ENCODE results near the gene SRXN1.

The SRXN1 gene

GRCh38 chr20:684676-685319 lies 31.8 kb upstream of the SRXN1 start:
- no peak overlapping the region for H3K4me3 Mint-ChIP-seq
- no peaks in the 10 kb centered on the region for H3K36me3 Mint-ChIP-seq (ENCODE audit: low read depth)
- DNase-seq (ENCODE audit: low spot score), result no peak
- no peak overlapping the region for H3K27ac Mint-ChIP-seq
- H3K9me3 Mint-ChIP-seq, result no peaks in the 10 kb centered on the region
- no peaks in the 10 kb centered on the region for H3K4me1 Mint-ChIP-seq (ENCODE audit: low read depth)
- H3K27me3 Mint-ChIP-seq (ENCODE audit: low read depth), result peaks cover 4% of the 10 kb centered on the region

GRCh38 chr20:682123-682522 lies 29.1 kb upstream of the SRXN1 start:
- Mint-ChIP-seq H3K4me3 (no peak overlapping the region), H3K27ac (no peak overlapping the region), H3K4me1 (ENCODE audit: low read depth) (no peaks in the 10 kb centered on the region), H3K36me3 (ENCODE audit: low read depth) (no peaks in the 10 kb centered on the region), H3K9me3 (no peaks in the 10 kb centered on the region), H3K27me3 (ENCODE audit: low read depth) (peaks cover 12% of the 10 kb centered on the region)
- DNase-seq (ENCODE audit: low spot score), result no peak

GRCh38 chr20:680638-681187 lies 27.7 kb upstream of the SRXN1 start:
- Mint-ChIP-seq H3K36me3 (ENCODE audit: low read depth) (no peaks in the 10 kb centered on the region), H3K4me1 (ENCODE audit: low read depth) (peaks cover 2% of the 10 kb centered on the region), H3K27ac (no peak overlapping the region), H3K9me3 (no peaks in the 10 kb centered on the region), H3K27me3 (ENCODE audit: low read depth) (peaks cover 17% of the 10 kb centered on the region), H3K4me3 (no peak overlapping the region)
- no peak for DNase-seq (ENCODE audit: low spot score)

- no peak for DNase-seq (ENCODE audit: low spot score)
- Mint-ChIP-seq H3K9me3 (no peaks in the 10 kb centered on the region), H3K27me3 (ENCODE audit: low read depth) (peaks cover 38% of the 10 kb centered on the region), H3K36me3 (ENCODE audit: low read depth) (no peaks in the 10 kb centered on the region), H3K27ac (no peak overlapping the region), H3K4me1 (ENCODE audit: low read depth) (peaks cover 2% of the 10 kb centered on the region), H3K4me3 (no peak overlapping the region)
These were observed 25.0 kb upstream of the SRXN1 start for GRCh38 chr20:677957-678356.

GRCh38 chr20:676967-677366 lies 24.0 kb upstream of the SRXN1 start:
- H3K27ac Mint-ChIP-seq, result no peak overlapping the region
- peaks cover 2% of the 10 kb centered on the region for H3K4me1 Mint-ChIP-seq (ENCODE audit: low read depth)
- no peaks in the 10 kb centered on the region for H3K36me3 Mint-ChIP-seq (ENCODE audit: low read depth)
- H3K9me3 Mint-ChIP-seq, result no peaks in the 10 kb centered on the region
- DNase-seq (ENCODE audit: low spot score), result no peak
- H3K27me3 Mint-ChIP-seq (ENCODE audit: low read depth), result peaks cover 44% of the 10 kb centered on the region
- no peak overlapping the region for H3K4me3 Mint-ChIP-seq

- Mint-ChIP-seq H3K9me3 (no peaks in the 10 kb centered on the region), H3K27ac (no peak overlapping the region), H3K4me3 (no peak overlapping the region)
These were observed 23.4 kb upstream of the SRXN1 start for GRCh38 chr20:676315-676937.

GRCh38 chr20:675453-676314 lies 22.7 kb upstream of the SRXN1 start, which contains the start of gene SCRT2:
Gene SCRT2, minus strand, starts transcription at chr20:675802. Its CDS starts 201 bp downstream, at chr20:675601.
- Mint-ChIP-seq H3K4me3 (no peak within 1 kb of the TSS), H3K36me3 (ENCODE audit: low read depth) (no peaks in the 10 kb centered on the region), H3K9me3 (no peaks in the 10 kb centered on the region), H3K27ac (no peak within 1 kb of the TSS), H3K4me1 (ENCODE audit: low read depth) (peaks cover 2% of the 10 kb centered on the region), H3K27me3 (ENCODE audit: low read depth) (peaks cover 54% of the 10 kb centered on the region)
- peak; percentile 66 for DNase-seq (ENCODE audit: low spot score)

More at GRCh38 chr20:676315-676937, 23.4 kb upstream of the SRXN1 start:
- no peak for DNase-seq (ENCODE audit: low spot score)
- Mint-ChIP-seq H3K4me1 (ENCODE audit: low read depth) (peaks cover 2% of the 10 kb centered on the region), H3K36me3 (ENCODE audit: low read depth) (no peaks in the 10 kb centered on the region), H3K27me3 (ENCODE audit: low read depth) (peaks cover 47% of the 10 kb centered on the region)

GRCh38 chr20:675033-675452 lies 22.0 kb upstream of the SRXN1 start:
- no peaks in the 10 kb centered on the region for H3K36me3 Mint-ChIP-seq (ENCODE audit: low read depth)
- H3K9me3 Mint-ChIP-seq, result no peaks in the 10 kb centered on the region
- no peak for DNase-seq (ENCODE audit: low spot score)
- peaks cover 2% of the 10 kb centered on the region for H3K4me1 Mint-ChIP-seq (ENCODE audit: low read depth)
- H3K27me3 Mint-ChIP-seq (ENCODE audit: low read depth), result peaks cover 57% of the 10 kb centered on the region
- H3K27ac Mint-ChIP-seq, result no peak overlapping the region
- H3K4me3 Mint-ChIP-seq, result no peak overlapping the region

GRCh38 chr20:673603-674001 lies 20.6 kb upstream of the SRXN1 start:
- Mint-ChIP-seq H3K4me3 (no peak overlapping the region), H3K9me3 (no peaks in the 10 kb centered on the region), H3K36me3 (ENCODE audit: low read depth) (no peaks in the 10 kb centered on the region), H3K4me1 (ENCODE audit: low read depth) (peaks cover 2% of the 10 kb centered on the region), H3K27me3 (ENCODE audit: low read depth) (peaks cover 57% of the 10 kb centered on the region), H3K27ac (no peak overlapping the region)
- DNase-seq (ENCODE audit: low spot score), result no peak

- H3K4me3 Mint-ChIP-seq, result no peak overlapping the region
- no peak for DNase-seq (ENCODE audit: low spot score)
- H3K27ac Mint-ChIP-seq, result no peak overlapping the region
- H3K4me1 Mint-ChIP-seq (ENCODE audit: low read depth), result peaks cover 2% of the 10 kb centered on the region
- H3K36me3 Mint-ChIP-seq (ENCODE audit: low read depth), result no peaks in the 10 kb centered on the region
- H3K9me3 Mint-ChIP-seq, result no peaks in the 10 kb centered on the region
- peaks cover 57% of the 10 kb centered on the region for H3K27me3 Mint-ChIP-seq (ENCODE audit: low read depth)
These were observed 20.1 kb upstream of the SRXN1 start for GRCh38 chr20:672963-673602.

- Mint-ChIP-seq H3K27ac (no peak overlapping the region), H3K36me3 (ENCODE audit: low read depth) (no peaks in the 10 kb centered on the region), H3K9me3 (no peaks in the 10 kb centered on the region), H3K4me3 (no peak overlapping the region), H3K27me3 (ENCODE audit: low read depth) (peaks cover 59% of the 10 kb centered on the region), H3K4me1 (ENCODE audit: low read depth) (peaks cover 2% of the 10 kb centered on the region)
- no peak for DNase-seq (ENCODE audit: low spot score)
These were observed 18.4 kb upstream of the SRXN1 start for GRCh38 chr20:671252-672030.

GRCh38 chr20:669573-669972 lies 16.6 kb upstream of the SRXN1 start:
- no peaks in the 10 kb centered on the region for H3K9me3 Mint-ChIP-seq
- no peak overlapping the region for H3K4me3 Mint-ChIP-seq
- DNase-seq (ENCODE audit: low spot score), result no peak
- H3K4me1 Mint-ChIP-seq (ENCODE audit: low read depth), result no peaks in the 10 kb centered on the region
- H3K36me3 Mint-ChIP-seq (ENCODE audit: low read depth), result no peaks in the 10 kb centered on the region
- peaks cover 59% of the 10 kb centered on the region for H3K27me3 Mint-ChIP-seq (ENCODE audit: low read depth)
- H3K27ac Mint-ChIP-seq, result no peak overlapping the region

- no peak overlapping the region for H3K27ac Mint-ChIP-seq
These were observed 15.6 kb upstream of the SRXN1 start for GRCh38 chr20:668638-669037.

More at GRCh38 chr20:668638-669037, 15.6 kb upstream of the SRXN1 start:
- H3K4me1 Mint-ChIP-seq (ENCODE audit: low read depth), result no peaks in the 10 kb centered on the region
- H3K27me3 Mint-ChIP-seq (ENCODE audit: low read depth), result peaks cover 52% of the 10 kb centered on the region
- H3K4me3 Mint-ChIP-seq, result no peak overlapping the region
- no peak for DNase-seq (ENCODE audit: low spot score)
- no peaks in the 10 kb centered on the region for H3K9me3 Mint-ChIP-seq
- H3K36me3 Mint-ChIP-seq (ENCODE audit: low read depth), result no peaks in the 10 kb centered on the region

Measured in T-helper 2 cell treated with Interferon-gamma antibody and Interleukin-4, amounts not matched to agents 5 μg/mL and 100 μg/mL, for 36 hours (primary cell).